GM19468 (cell line): ENCODE results near the gene RASGRF2.
"Not testable (repeated sequence)": the region's sequence is repeated elsewhere in the genome, so short reads cannot be mapped to it uniquely, and the experiment has no call there.

Source experiments
- ATAC-seq: cut with Tn5 transposase; IDR thresholded peaks from one replicate; pipeline ENCODE4 v1.9.1; 2021; ENCODE audit warnings: mild to moderate bottlenecking, moderate library complexity, moderate number of reproducible peaks; ENCODE audit not compliant: unreplicated experiment; ENCODE audit errors: extremely low read depth

RASGRF2 gene

GRCh38 chr5:81124689-81125088, 164.5 kb downstream of the RASGRF2 start:
- ATAC-seq: not testable (repeated sequence)

DNA sequence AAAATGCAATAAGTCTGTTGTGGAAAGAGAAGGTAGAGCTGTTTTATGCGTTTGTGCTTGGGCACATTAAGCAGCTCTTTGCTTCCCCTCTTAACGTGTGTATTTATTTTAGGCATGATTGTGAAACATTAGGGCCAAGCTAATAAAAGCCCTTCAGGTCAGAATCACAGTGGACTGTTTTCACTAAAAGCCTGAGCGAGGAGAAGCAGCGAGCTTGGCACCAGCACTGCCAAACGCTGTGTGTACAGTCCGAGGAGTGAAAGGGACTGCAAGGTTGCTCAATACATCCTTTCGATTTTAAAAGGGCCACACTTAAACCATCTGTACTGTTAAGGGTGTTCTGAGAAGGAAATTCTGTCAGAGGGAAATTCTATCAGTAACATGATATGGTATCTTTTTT, 165.8 kb downstream of the RASGRF2 start:
- ATAC-seq: no peak

GRCh38 chr5:81128416-81128815, 168.3 kb downstream of the RASGRF2 start:
- ATAC-seq: no peak

DNA sequence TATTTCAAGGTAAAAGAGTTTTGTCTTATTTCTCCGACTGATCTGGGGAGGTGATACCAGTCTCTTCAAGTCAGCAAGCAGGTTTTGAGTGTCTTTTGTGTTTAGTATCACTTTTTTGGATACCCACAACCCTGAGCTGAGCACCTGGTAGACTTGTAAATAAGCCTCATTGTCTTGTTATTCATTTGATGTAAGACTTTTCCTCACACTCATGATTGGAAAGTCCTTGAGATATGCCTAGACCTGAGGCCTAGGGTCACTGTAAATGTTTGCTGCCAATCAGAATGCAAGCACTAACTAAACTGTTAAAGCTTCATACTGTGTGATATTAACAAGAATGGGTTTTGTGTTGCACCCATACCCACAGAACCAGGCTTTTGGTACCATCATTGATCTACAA, 172.2 kb downstream of the RASGRF2 start:
- no peak for ATAC-seq

DNA sequence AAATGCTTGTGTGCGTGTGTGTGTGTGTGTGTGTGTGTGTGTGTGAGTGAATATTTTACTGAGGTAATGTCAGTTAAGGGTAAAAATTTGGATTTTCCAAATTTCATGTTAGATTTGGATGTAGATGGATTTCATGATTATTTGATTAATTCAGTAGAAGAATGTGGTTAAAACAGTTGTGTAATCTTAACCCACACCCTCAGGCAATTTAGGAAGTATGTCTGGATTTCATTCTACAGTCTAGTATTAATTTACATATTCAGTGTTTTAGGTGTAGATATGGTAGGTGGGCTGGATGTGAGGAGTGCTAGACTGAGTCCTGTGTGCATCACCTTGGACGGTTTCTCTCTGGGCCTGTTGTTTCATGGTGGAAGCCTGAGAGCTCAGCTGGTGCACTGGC, 173.9 kb downstream of the RASGRF2 start:
- no peak for ATAC-seq

- ATAC-seq: no peak
Measured at GRCh38 chr5:81134566-81134965, 174.4 kb downstream of the RASGRF2 start.

DNA sequence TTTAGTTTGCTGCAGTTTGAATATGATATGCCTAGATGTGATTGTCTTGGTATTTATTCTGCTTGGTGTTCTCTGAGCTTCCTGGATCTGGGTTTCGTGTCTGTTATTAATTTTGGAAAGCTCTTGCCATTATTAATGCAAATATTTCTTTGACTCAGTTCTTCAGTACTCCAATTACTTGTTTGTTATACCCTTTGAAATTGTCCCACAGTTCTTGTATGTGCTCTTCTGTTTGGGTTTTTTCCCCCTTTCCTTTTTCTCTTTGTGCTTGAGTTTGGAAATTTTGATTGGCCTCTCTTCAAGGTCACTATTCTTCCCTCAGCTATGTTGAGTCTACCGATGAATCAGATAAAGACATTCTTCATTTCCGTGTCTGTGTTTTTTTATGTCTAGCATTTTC, 176.4 kb downstream of the RASGRF2 start:
- no peak for ATAC-seq

GRCh38 chr5:81137833-81138232, 177.7 kb downstream of the RASGRF2 start:
- no peak for ATAC-seq

GRCh38 chr5:81140441-81140840, 180.3 kb downstream of the RASGRF2 start:
- ATAC-seq: no peak

- ATAC-seq: no peak
Measured at GRCh38 chr5:81140943-81141342, 180.8 kb downstream of the RASGRF2 start.

- no peak for ATAC-seq
Measured at GRCh38 chr5:81142108-81142507, 181.9 kb downstream of the RASGRF2 start.

DNA sequence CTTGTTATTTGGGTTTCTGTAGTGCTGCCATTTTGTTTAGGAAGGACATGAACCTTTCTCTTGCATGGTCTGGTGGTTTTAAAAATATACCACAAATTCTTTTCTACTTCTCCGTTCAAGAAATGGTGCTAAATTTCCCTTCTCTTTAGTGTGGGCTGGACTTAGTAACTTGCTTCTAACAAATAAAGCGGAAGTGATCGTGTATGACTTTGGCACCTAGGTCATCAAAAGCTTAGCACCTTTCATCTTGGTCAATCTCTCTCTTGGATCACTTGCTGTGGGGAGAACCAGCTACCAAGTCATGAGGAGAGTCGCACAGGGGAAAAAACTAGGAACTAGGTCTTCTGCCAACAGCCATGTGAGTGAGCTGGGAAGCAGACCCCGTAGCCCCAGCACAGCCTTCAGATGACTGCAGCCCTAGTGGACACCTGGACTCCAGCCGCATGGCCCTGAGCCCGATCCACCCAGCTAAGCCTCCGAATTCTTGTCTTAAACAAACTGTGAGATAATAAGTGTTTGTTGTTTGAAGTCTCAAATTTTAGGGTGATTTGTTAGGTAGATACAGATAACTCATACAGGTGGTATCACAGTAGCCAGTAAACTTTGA, 185.3 kb downstream of the RASGRF2 start:
- ATAC-seq: no peak

- ATAC-seq: no peak
Measured at GRCh38 chr5:81146031-81146430, 185.9 kb downstream of the RASGRF2 start.

DNA sequence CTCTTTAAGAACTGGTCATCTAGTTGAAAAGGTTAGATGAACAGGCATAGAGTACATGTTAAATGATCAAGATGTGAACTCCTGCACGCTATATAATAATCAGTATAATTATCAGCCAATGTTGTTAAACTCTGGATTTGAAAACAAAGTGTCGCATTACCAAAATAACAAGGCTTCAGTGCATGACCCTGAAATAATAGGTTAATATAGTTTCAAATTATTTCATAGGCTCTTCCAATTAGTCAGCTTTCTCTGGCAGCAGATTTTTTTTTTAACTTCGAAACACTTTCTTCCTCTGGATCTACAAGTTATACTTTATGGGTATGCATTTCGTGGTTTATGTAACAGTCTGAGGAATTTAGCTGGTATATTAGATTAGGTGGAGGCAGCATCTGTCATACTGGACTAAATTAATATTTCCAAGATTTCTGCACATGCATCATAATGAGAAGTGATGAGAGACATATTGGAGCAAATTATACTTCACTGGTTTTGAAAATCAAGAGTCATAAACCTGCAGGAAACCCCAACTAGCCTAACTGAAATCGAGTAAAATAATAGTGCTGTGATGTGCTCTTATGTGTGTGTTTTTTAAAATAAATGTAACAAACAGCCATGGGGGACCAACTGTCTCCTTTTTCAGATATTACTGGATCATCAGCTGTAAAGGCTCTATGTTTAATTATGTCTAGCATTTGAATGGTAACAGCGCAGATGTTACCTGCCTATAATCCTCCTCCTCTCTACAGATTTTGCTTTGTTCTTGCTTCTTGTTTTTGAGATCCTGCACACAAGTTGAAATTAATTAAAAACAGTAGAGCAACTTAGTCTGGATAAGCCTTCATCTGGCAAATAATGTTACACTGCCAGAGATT, 187.1 kb downstream of the RASGRF2 start:
- no peak for ATAC-seq

DNA sequence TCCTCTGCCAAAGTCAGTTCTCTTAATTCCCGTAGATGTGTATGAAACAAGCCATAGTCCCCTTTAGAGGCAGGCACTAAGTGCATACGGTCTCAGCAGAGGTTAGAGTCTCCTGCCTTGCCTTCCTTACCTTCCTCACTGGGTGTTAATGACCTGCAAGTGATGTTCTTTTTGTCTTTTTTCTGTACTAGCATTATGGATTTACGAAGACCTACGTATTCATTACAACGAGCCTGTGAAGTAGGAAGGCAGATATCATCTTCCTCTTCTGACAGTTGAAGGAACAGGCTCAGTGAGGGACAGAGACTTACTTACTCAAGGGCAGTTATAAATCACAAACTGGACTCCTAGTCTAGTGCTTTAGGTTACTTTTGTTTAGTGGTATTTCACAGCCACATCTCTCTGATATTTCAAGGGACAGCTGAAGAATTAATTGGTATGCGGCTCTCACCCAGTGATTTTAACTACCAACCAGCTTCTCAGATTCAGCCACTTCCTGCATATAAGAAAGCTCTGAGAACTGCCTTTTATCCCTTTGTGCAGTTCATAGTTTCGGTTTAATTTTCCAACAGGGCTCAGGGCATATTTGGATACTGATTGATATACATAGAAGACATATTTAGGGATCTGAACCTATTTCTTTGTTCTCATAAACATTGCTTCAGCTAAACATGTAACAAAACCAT, 187.9 kb downstream of the RASGRF2 start:
- no peak for ATAC-seq

- no peak for ATAC-seq
Measured at GRCh38 chr5:81151546-81151945, 191.4 kb downstream of the RASGRF2 start.

- ATAC-seq: no peak
Measured at GRCh38 chr5:81154725-81155124, 194.6 kb downstream of the RASGRF2 start.

DNA sequence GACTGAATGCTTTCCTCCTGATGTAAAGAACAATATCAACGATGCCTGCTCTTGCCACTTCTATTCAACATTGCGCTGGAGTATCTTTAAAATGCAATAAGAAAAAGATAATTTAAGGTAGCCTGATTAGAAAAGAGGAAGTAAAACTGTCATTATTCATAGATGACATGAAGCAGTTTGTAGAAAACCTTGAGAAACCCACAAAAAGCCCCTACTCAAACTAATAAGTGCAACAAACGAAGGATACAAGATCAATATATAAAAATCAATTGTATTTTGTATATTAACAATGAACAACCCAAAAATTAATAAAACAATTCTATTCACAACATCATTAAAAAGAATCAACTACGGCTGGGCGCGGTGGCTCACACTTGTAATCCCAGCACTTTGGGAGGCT, 196.6 kb downstream of the RASGRF2 start:
- ATAC-seq: no peak

- ATAC-seq: peak; percentile 54
Measured at GRCh38 chr5:81161012-81161601, 200.9 kb downstream of the RASGRF2 start.

- ATAC-seq: no peak
Measured at GRCh38 chr5:81162501-81162900, 202.3 kb downstream of the RASGRF2 start.

DNA sequence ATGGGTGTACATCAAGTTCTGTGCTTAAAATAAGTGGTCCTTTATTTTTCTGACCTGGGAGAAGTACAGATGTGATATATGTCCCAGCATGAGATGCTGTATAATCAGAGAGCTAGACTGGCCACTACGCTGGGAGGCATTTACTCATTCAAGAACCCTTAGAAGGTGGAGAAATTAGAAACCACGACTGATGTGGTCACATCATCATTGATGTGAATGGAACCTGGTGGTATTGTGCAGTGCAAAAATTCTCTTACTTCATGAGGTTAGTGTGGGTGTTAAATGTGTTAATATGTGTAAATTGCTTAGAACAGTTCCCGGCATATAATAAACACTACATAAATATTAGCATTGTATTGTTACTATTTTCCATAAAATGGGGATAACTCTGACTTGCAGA, 203.5 kb downstream of the RASGRF2 start:
- no peak for ATAC-seq
